ENCODE data around the gene IFNA6. TPM values are rescaled to one million over a fixed set of nuclear protein-coding genes. Genes with fewer than 3 reads are reported as not detected.
"Not testable (repeated sequence)": the region's sequence is repeated elsewhere in the genome, so short reads cannot be mapped to it uniquely, and the experiment has no call there.

Gene IFNA6
- total RNA-seq, 1 donor from 2014 or later = not detected

- Mint-ChIP-seq H3K4me1 (no peaks in the 10 kb centered on the region), H3K27me3 (ENCODE audit: insufficient read depth, low read depth) (no peaks in the 10 kb centered on the region), H3K9me3 (no peaks in the 10 kb centered on the region), H3K4me3 (no peak overlapping the region), H3K27ac (no peak overlapping the region), H3K36me3 (no peaks in the 10 kb centered on the region)
- no peaks in the 10 kb centered on the region for H3K4me1 ChIP-seq
- H3K79me2 ChIP-seq (ENCODE audit: low read depth) = no peaks in the 10 kb centered on the region
- H3K4me3 ChIP-seq = no peak overlapping the region
- H3K4me2 ChIP-seq = no peak overlapping the region
- no peaks in the 10 kb centered on the region for H4K20me1 ChIP-seq (ENCODE audit: low read depth)
- H3K9me3 ChIP-seq (ENCODE audit: low read depth) = no peaks in the 10 kb centered on the region
- peaks cover 4% of the 10 kb centered on the region for H3K27me3 ChIP-seq
- no peak overlapping the region for H3K27ac ChIP-seq
- no peak overlapping the region for H2AFZ ChIP-seq (replicated peaks)
- TF ChIP-seq EZH2phosphoT487 (IDR thresholded peaks at IDR 0.05) (no peak), EZH2 (IDR thresholded peaks at IDR 0.05) (no peak), CTCF (IDR thresholded peaks at IDR 0.05) (no peak)
- H3K36me3 ChIP-seq = no peaks in the 10 kb centered on the region
- no peaks in the 10 kb centered on the region for H3F3A ChIP-seq (ENCODE audit: low read depth)
- H3K9ac ChIP-seq = no peak overlapping the region
- no peak for DNase-seq (ENCODE audit: low spot score)
Observed at GRCh38 chr9:21383627-21384026, 32.9 kb upstream of the IFNA6 start.

- H4K20me1 ChIP-seq (ENCODE audit: low read depth) = no peaks in the 10 kb centered on the region
- Mint-ChIP-seq H3K27me3 (ENCODE audit: insufficient read depth, low read depth) (no peaks in the 10 kb centered on the region), H3K4me3 (no peak overlapping the region), H3K36me3 (no peaks in the 10 kb centered on the region), H3K9me3 (no peaks in the 10 kb centered on the region), H3K4me1 (no peaks in the 10 kb centered on the region), H3K27ac (no peak overlapping the region)
- H3K4me3 ChIP-seq = no peak overlapping the region
- H3K4me1 ChIP-seq = no peaks in the 10 kb centered on the region
- no peaks in the 10 kb centered on the region for H3K79me2 ChIP-seq (ENCODE audit: low read depth)
- no peak overlapping the region for H3K9ac ChIP-seq
- no peak overlapping the region for H2AFZ ChIP-seq (replicated peaks)
- peaks cover 4% of the 10 kb centered on the region for H3K27me3 ChIP-seq
- no peaks in the 10 kb centered on the region for H3K36me3 ChIP-seq
- DNase-seq (ENCODE audit: low spot score) = no peak
- TF ChIP-seq EZH2 (IDR thresholded peaks at IDR 0.05) = no peak
- no peak overlapping the region for H3K27ac ChIP-seq
- no peak overlapping the region for H3K4me2 ChIP-seq
- no peaks in the 10 kb centered on the region for H3K9me3 ChIP-seq (ENCODE audit: low read depth)
- no peaks in the 10 kb centered on the region for H3F3A ChIP-seq (ENCODE audit: low read depth)
Observed at GRCh38 chr9:21381448-21382339, 31.0 kb upstream of the IFNA6 start.

- H3K27ac Mint-ChIP-seq = not testable (repeated sequence)
Observed at GRCh38 chr9:21371467-21371866, 20.8 kb upstream of the IFNA6 start.

GRCh38 chr9:21367957-21368356 is 17.3 kb upstream of the IFNA6 start, which contains the start of gene IFNA13:
Gene IFNA13, minus strand, starts transcription at chr9:21368057. Its CDS starts 47 bp downstream, at chr9:21368010.
- H3K4me1 ChIP-seq = no peaks in the 10 kb centered on the region
- TF ChIP-seq EZH2 (IDR thresholded peaks at IDR 0.05) (no peak), CTCF (IDR thresholded peaks at IDR 0.05) (no peak), EZH2phosphoT487 (IDR thresholded peaks at IDR 0.05) (no peak)
- no peak within 1 kb of the TSS for H3K4me3 ChIP-seq
- no peaks in the 10 kb centered on the region for H3K9me3 ChIP-seq (ENCODE audit: low read depth)
- no peak within 1 kb of the TSS for H3K4me3 Mint-ChIP-seq
- H3K9me3 Mint-ChIP-seq = no peaks in the 10 kb centered on the region
- H4K20me1 ChIP-seq (ENCODE audit: low read depth) = no peaks in the 10 kb centered on the region
- H3K36me3 Mint-ChIP-seq = no peaks in the 10 kb centered on the region
- no peak for DNase-seq (ENCODE audit: low spot score)
- no peak within 1 kb of the TSS for H2AFZ ChIP-seq (replicated peaks)
- no peak within 1 kb of the TSS for H3K9ac ChIP-seq
- H3K36me3 ChIP-seq = no peaks in the 10 kb centered on the region
- no peak within 1 kb of the TSS for H3K4me2 ChIP-seq
- no peak within 1 kb of the TSS for H3K27ac Mint-ChIP-seq
- H3K27me3 Mint-ChIP-seq (ENCODE audit: insufficient read depth, low read depth) = no peaks in the 10 kb centered on the region
- H3K27me3 ChIP-seq = no peaks in the 10 kb centered on the region
- no peak within 1 kb of the TSS for H3K27ac ChIP-seq
- no peaks in the 10 kb centered on the region for H3K4me1 Mint-ChIP-seq
- no peaks in the 10 kb centered on the region for H3F3A ChIP-seq (ENCODE audit: low read depth)
- H3K79me2 ChIP-seq (ENCODE audit: low read depth) = no peaks in the 10 kb centered on the region

More at GRCh38 chr9:21371467-21371866, 20.8 kb upstream of the IFNA6 start:
- H3K4me1 ChIP-seq; H3K36me3 Mint-ChIP-seq; H3K4me2 ChIP-seq; H4K20me1 ChIP-seq (ENCODE audit: low read depth); H3K9me3 ChIP-seq (ENCODE audit: low read depth); H3F3A ChIP-seq (ENCODE audit: low read depth); H3K27me3 Mint-ChIP-seq (ENCODE audit: insufficient read depth, low read depth); H3K9ac ChIP-seq; H3K9me3 Mint-ChIP-seq; H3K4me3 ChIP-seq; H3K4me1 Mint-ChIP-seq; H3K4me3 Mint-ChIP-seq; DNase-seq (ENCODE audit: low spot score); H3K79me2 ChIP-seq (ENCODE audit: low read depth); H2AFZ ChIP-seq (replicated peaks); H3K27me3 ChIP-seq; H3K27ac ChIP-seq; H3K36me3 ChIP-seq: not testable (repeated sequence)

- not testable (repeated sequence) for H3K9me3 ChIP-seq (ENCODE audit: low read depth); H3K27me3 Mint-ChIP-seq (ENCODE audit: insufficient read depth, low read depth); H3K36me3 Mint-ChIP-seq; H3K36me3 ChIP-seq; H3K4me3 Mint-ChIP-seq; H3K27ac Mint-ChIP-seq; H4K20me1 ChIP-seq (ENCODE audit: low read depth); DNase-seq (ENCODE audit: low spot score); H3K4me1 ChIP-seq; H3K9me3 Mint-ChIP-seq; H3K4me3 ChIP-seq; H2AFZ ChIP-seq (replicated peaks); H3F3A ChIP-seq (ENCODE audit: low read depth); H3K4me1 Mint-ChIP-seq; H3K9ac ChIP-seq; H3K79me2 ChIP-seq (ENCODE audit: low read depth); H3K27ac ChIP-seq; H3K27me3 ChIP-seq; H3K4me2 ChIP-seq
Observed at GRCh38 chr9:21367169-21367568, 16.5 kb upstream of the IFNA6 start.
